WTC11 (cell line): ENCODE measurements around the gene VWA8. TPM values are rescaled to one million over a fixed set of nuclear protein-coding genes. Genes with fewer than 3 reads are reported as not detected.
"Not testable (repeated sequence)": the region's sequence is repeated elsewhere in the genome, so short reads cannot be mapped to it uniquely, and the experiment has no call there.

ENCODE experiments used
- ATAC-seq: fragments of 200-7000 bp; cut with Tn5 transposase; 2 replicates; pipeline ENCODE4 v1.10.0; 2021; ENCODE audit warnings: mild to moderate bottlenecking, moderate library complexity
- CTCF ChIA-PET: fragments of 300-600 bp; sonication (Branson Sonifier 250); formaldehyde crosslinking; loops from one replicate; lab custom pipeline; 2021; ENCODE audit warnings: antibody characterized with exemption; lab: Charles Lee
- POLR2A ChIA-PET: fragments of 350-600 bp; sonication (Branson Sonifier 250); formaldehyde crosslinking; loops from one replicate; lab custom pipeline; 2021; ENCODE audit warnings: antibody characterized with exemption; lab: Charles Lee
- DNase-seq: peaks from one replicate; pipeline ENCODE4 v3.0.0; 2021; ENCODE audit warnings: low spot score
- H3K27ac Mint-ChIP-seq: 2 replicates; pipeline ENCODE4 v1.8.0; 2021; ENCODE audit warnings: mixed read lengths
- H3K27me3 Mint-ChIP-seq: 2 replicates; pipeline ENCODE4 v1.8.0; 2021; ENCODE audit warnings: low read depth, mild to moderate bottlenecking, moderate library complexity, mixed read lengths
- H3K36me3 Mint-ChIP-seq: 2 replicates; pipeline ENCODE4 v1.8.0; 2021; ENCODE audit warnings: mixed read lengths
- H3K4me1 Mint-ChIP-seq: 2 replicates; pipeline ENCODE4 v1.8.0; 2022; ENCODE audit warnings: mixed read lengths
- H3K4me3 Mint-ChIP-seq: 2 replicates; pipeline ENCODE4 v1.8.0; 2021; ENCODE audit warnings: mild to moderate bottlenecking, moderate library complexity, mixed read lengths
- H3K9me3 Mint-ChIP-seq: 2 replicates; pipeline ENCODE4 v1.8.0; 2021; ENCODE audit warnings: mixed read lengths
- ATF3 ChIP-seq: sonication (generic); formaldehyde crosslinking; conservative IDR thresholded peaks from 2 replicates; pipeline ENCODE4 v1.8.1; 2022; ENCODE audit warnings: mild to moderate bottlenecking, missing genetic modification reagents
- CREB1 ChIP-seq: sonication (generic); formaldehyde crosslinking; IDR thresholded peaks from 2 replicates; pipeline ENCODE4 v1.8.0; 2023; ENCODE audit warnings: mild to moderate bottlenecking, missing genetic modification reagents
- CTCF ChIP-seq: fragments of 200-600 bp; IDR thresholded peaks from 2 replicates; pipeline ENCODE4 v1.8.0; 2022; ENCODE audit warnings: antibody characterized with exemption
- ESRRA ChIP-seq: sonication (generic); formaldehyde crosslinking; IDR thresholded peaks from 2 replicates; pipeline ENCODE4 v1.8.1; 2022; ENCODE audit warnings: mild to moderate bottlenecking, missing genetic modification reagents, borderline replicate concordance
- FOXP4 ChIP-seq: sonication (generic); formaldehyde crosslinking; IDR thresholded peaks from 2 replicates; pipeline ENCODE4 v1.8.0; 2022; ENCODE audit warnings: mild to moderate bottlenecking, missing genetic modification reagents
- HMGA2 ChIP-seq: fragments of 250-450 bp; sonication (Bioruptor Pico); IDR thresholded peaks from 2 replicates; pipeline ENCODE4 v1.4.0; 2021; ENCODE audit warnings: mild to moderate bottlenecking, moderate library complexity
- KAT7 ChIP-seq: sonication (generic); formaldehyde crosslinking; IDR thresholded peaks from 2 replicates; pipeline ENCODE4 v1.8.1; 2023; ENCODE audit warnings: missing genetic modification reagents, mild to moderate bottlenecking, borderline replicate concordance
- NFATC4 ChIP-seq: fragments of 250-450 bp; sonication (Bioruptor Pico); IDR thresholded peaks from 2 replicates; pipeline ENCODE4 v1.9.0; 2021; ENCODE audit warnings: mild to moderate bottlenecking
- RELA ChIP-seq: sonication (generic); formaldehyde crosslinking; IDR thresholded peaks from 2 replicates; pipeline ENCODE4 v1.8.1; 2022; ENCODE audit warnings: missing genetic modification reagents, mild to moderate bottlenecking, borderline replicate concordance
- RORB ChIP-seq: fragments of 250-450 bp; sonication (Bioruptor Pico); IDR thresholded peaks from 2 replicates; pipeline ENCODE4 v1.9.0; 2021; ENCODE audit warnings: mild to moderate bottlenecking
- SMAD4 ChIP-seq: sonication (generic); formaldehyde crosslinking; IDR thresholded peaks from 2 replicates; pipeline ENCODE4 v1.8.0; 2022; ENCODE audit warnings: mild to moderate bottlenecking, missing genetic modification reagents
- TEAD1 ChIP-seq: sonication (generic); formaldehyde crosslinking; IDR thresholded peaks from 2 replicates; pipeline ENCODE4 v1.8.0; 2022; ENCODE audit warnings: mild to moderate bottlenecking, missing genetic modification reagents
- USF2 ChIP-seq: sonication (generic); formaldehyde crosslinking; IDR thresholded peaks from 2 replicates; pipeline ENCODE4 v1.8.1; 2023; ENCODE audit warnings: mild to moderate bottlenecking, missing genetic modification reagents, moderate library complexity
- ZNF121 ChIP-seq: sonication (generic); formaldehyde crosslinking; IDR thresholded peaks from 2 replicates; pipeline ENCODE4 v1.8.0; 2023; ENCODE audit warnings: missing genetic modification reagents
- ZNF671 ChIP-seq: fragments of 250-450 bp; sonication (Bioruptor Pico); IDR thresholded peaks from 2 replicates; pipeline ENCODE4 v1.8.0; 2021; ENCODE audit warnings: mild to moderate bottlenecking
- total RNA-seq: library from RNA; stranded (reverse); gene quantifications from 3 replicates; pipeline ENCODE4 v1.2.3, GENCODE V29; 2021
- TF ChIP-seq, protein P1 (sequence below): fragments of 250-450 bp; sonication (Bioruptor Pico); IDR thresholded peaks from 2 replicates; pipeline ENCODE4 v1.9.0; 2021; ENCODE audit warnings: mild to moderate bottlenecking
- TF ChIP-seq, protein P2 (sequence below): sonication (generic); formaldehyde crosslinking; IDR thresholded peaks from 2 replicates; pipeline ENCODE4 v1.8.0; 2022; ENCODE audit warnings: mild to moderate bottlenecking, missing genetic modification reagents
- TF ChIP-seq, protein P3 (sequence below): sonication (generic); formaldehyde crosslinking; IDR thresholded peaks from 2 replicates; pipeline ENCODE4 v1.8.1; 2023; ENCODE audit warnings: mild to moderate bottlenecking, missing genetic modification reagents
- TF ChIP-seq, protein P4 (sequence below): sonication (generic); formaldehyde crosslinking; IDR thresholded peaks from 2 replicates; pipeline ENCODE4 v1.8.1; 2022; ENCODE audit warnings: missing genetic modification reagents, borderline replicate concordance

Gene VWA8
- total RNA-seq, 1 experiment from 2014 or later: 19.9 TPM

DNA sequence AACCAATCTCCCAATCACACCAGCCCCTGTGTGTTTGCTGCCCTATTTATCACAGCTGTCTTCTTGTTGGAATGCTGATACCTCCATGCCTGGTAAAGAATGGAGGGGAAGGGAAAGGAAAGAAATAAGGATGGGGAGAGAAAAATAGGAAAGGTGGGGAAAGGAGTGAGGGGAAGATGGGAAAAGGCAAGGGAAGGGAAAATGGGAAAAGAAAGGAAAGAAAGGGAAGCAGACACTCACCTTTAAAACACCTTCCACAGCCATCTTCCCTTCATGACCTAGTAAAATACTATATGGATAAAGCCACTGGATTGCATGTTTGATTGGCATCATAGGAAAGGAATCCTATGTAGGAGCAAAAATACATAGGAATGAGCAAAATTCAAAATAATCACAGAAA lies 77.8 kb downstream of the VWA8 start (continued):
- TF ChIP-seq, protein P1, sequence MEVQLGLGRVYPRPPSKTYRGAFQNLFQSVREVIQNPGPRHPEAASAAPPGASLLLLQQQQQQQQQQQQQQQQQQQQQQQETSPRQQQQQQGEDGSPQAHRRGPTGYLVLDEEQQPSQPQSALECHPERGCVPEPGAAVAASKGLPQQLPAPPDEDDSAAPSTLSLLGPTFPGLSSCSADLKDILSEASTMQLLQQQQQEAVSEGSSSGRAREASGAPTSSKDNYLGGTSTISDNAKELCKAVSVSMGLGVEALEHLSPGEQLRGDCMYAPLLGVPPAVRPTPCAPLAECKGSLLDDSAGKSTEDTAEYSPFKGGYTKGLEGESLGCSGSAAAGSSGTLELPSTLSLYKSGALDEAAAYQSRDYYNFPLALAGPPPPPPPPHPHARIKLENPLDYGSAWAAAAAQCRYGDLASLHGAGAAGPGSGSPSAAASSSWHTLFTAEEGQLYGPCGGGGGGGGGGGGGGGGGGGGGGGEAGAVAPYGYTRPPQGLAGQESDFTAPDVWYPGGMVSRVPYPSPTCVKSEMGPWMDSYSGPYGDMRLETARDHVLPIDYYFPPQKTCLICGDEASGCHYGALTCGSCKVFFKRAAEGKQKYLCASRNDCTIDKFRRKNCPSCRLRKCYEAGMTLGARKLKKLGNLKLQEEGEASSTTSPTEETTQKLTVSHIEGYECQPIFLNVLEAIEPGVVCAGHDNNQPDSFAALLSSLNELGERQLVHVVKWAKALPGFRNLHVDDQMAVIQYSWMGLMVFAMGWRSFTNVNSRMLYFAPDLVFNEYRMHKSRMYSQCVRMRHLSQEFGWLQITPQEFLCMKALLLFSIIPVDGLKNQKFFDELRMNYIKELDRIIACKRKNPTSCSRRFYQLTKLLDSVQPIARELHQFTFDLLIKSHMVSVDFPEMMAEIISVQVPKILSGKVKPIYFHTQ (CRISPR knock-in tag): no peak
- no peak for TF ChIP-seq USF2 (CRISPR knock-in tag)
- TF ChIP-seq CREB1 (CRISPR knock-in tag): no peak
- TF ChIP-seq FOXP4 (CRISPR knock-in tag): no peak
- no peak for TF ChIP-seq RORB (CRISPR knock-in tag)
- TF ChIP-seq ATF3 (CRISPR knock-in tag): no peak
- TF ChIP-seq, protein P2, sequence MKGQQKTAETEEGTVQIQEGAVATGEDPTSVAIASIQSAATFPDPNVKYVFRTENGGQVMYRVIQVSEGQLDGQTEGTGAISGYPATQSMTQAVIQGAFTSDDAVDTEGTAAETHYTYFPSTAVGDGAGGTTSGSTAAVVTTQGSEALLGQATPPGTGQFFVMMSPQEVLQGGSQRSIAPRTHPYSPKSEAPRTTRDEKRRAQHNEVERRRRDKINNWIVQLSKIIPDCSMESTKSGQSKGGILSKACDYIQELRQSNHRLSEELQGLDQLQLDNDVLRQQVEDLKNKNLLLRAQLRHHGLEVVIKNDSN (CRISPR knock-in tag): no peak
- no peak for TF ChIP-seq TEAD1

DNA sequence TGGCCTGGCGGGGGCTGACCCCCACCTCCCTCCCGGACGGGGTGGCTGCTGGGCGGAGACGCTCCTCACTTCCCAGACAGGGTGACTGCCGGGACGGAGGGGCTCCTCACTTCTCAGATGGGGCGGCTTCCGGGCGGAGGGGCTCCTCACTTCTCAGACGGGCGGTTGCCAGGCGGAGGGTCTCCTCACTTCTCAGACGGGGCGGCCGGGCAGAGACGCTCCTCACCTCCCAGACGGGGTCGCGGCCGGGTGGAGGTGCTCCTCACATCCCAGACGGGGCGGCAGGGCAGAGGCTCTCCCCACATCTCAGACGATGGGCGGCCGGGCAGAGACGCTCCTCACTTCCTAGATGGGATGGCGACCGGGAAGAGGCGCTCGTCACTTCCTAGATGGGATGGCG lies 79.0 kb downstream of the VWA8 start:
- Mint-ChIP-seq H3K9me3 (peaks cover 10% of the 10 kb centered on the region), H3K36me3 (peaks cover 47% of the 10 kb centered on the region)
- ATAC-seq, H3K4me1 Mint-ChIP-seq, H3K27me3 Mint-ChIP-seq, DNase-seq, H3K4me3 Mint-ChIP-seq, H3K27ac Mint-ChIP-seq, POLR2A ChIA-PET, CTCF ChIA-PET: not testable (repeated sequence)

GRCh38 chr13:41880966-41881365 lies 79.9 kb downstream of the VWA8 start:
- H3K27me3 Mint-ChIP-seq: no peaks in the 10 kb centered on the region
- no peak for DNase-seq
- POLR2A ChIA-PET: no interaction called here
- no peak for ATAC-seq
- TF ChIP-seq ATF3 (CRISPR knock-in tag) (no peak), ESRRA (CRISPR knock-in tag) (no peak), KAT7 (no peak), HMGA2 (CRISPR knock-in tag) (no peak), ZNF121 (CRISPR knock-in tag) (no peak), NFATC4 (CRISPR knock-in tag) (no peak)
- TF ChIP-seq, all 79 proteins: peak for 0
- H3K27ac Mint-ChIP-seq: no peak overlapping the region
- CTCF ChIA-PET: no interaction called here
- H3K36me3 Mint-ChIP-seq: peaks cover 44% of the 10 kb centered on the region
- H3K4me3 Mint-ChIP-seq: no peak overlapping the region
- H3K9me3 Mint-ChIP-seq: peaks cover 10% of the 10 kb centered on the region
- no peaks in the 10 kb centered on the region for H3K4me1 Mint-ChIP-seq

GRCh38 chr13:41864658-41865057 lies 96.3 kb downstream of the VWA8 start:
- ChIA-PET CTCF (no interaction called here), POLR2A (interaction anchor here (0.7 kb wide), 1 partner anchor 11 kb away, joined by 8 read pairs; no protein-coding TSS in a partner anchor)
- Mint-ChIP-seq H3K27me3 (no peaks in the 10 kb centered on the region), H3K36me3 (peaks cover under 1% of the 10 kb centered on the region; the same call in 1 of the 2 replicates), H3K9me3 (no peaks in the 10 kb centered on the region), H3K27ac (no peak overlapping the region), H3K4me3 (no peak overlapping the region), H3K4me1 (no peaks in the 10 kb centered on the region)
- DNase-seq (no peak), ATAC-seq (no peak)
- TF ChIP-seq ZNF121 (CRISPR knock-in tag) (no peak), CTCF (no peak), ZNF671 (CRISPR knock-in tag) (no peak), SMAD4 (CRISPR knock-in tag) (no peak), RELA (CRISPR knock-in tag) (no peak)
- TF ChIP-seq, protein P3, sequence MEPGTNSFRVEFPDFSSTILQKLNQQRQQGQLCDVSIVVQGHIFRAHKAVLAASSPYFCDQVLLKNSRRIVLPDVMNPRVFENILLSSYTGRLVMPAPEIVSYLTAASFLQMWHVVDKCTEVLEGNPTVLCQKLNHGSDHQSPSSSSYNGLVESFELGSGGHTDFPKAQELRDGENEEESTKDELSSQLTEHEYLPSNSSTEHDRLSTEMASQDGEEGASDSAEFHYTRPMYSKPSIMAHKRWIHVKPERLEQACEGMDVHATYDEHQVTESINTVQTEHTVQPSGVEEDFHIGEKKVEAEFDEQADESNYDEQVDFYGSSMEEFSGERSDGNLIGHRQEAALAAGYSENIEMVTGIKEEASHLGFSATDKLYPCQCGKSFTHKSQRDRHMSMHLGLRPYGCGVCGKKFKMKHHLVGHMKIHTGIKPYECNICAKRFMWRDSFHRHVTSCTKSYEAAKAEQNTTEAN (CRISPR knock-in tag): no peak
- TF ChIP-seq, protein P4, sequence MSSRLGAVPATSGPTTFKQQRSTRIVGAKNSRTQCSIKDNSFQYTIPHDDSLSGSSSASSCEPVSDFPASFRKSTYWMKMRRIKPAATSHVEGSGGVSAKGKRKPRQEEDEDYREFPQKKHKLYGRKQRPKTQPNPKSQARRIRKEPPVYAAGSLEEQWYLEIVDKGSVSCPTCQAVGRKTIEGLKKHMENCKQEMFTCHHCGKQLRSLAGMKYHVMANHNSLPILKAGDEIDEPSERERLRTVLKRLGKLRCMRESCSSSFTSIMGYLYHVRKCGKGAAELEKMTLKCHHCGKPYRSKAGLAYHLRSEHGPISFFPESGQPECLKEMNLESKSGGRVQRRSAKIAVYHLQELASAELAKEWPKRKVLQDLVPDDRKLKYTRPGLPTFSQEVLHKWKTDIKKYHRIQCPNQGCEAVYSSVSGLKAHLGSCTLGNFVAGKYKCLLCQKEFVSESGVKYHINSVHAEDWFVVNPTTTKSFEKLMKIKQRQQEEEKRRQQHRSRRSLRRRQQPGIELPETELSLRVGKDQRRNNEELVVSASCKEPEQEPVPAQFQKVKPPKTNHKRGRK: no peak
